Measurements from ENCODE around the gene NAV2. TPM values are rescaled to one million over a fixed set of nuclear protein-coding genes. Genes with fewer than 3 reads are reported as not detected.
A peak's percentile ranks its signal among the peaks of the same experiment; 100 is the strongest.

NAV2 gene
- total RNA-seq, 1 donor from 2014 or later, result 9.6 TPM

- H3K27ac Mint-ChIP-seq, result peak overlapping the region; percentile 14
- H3K4me3 Mint-ChIP-seq, result no peak overlapping the region
- Histone ChIP-seq H3F3A (ENCODE audit: low read depth) (no peaks in the 10 kb centered on the region), H3K9ac (no peak overlapping the region), H3K4me2 (no peak overlapping the region), H3K27ac (no peak overlapping the region), H3K27me3 (no peaks in the 10 kb centered on the region), H3K79me2 (ENCODE audit: low read depth) (no peaks in the 10 kb centered on the region), H3K4me1 (no peaks in the 10 kb centered on the region), H3K36me3 (no peaks in the 10 kb centered on the region), H3K9me3 (ENCODE audit: low read depth) (no peaks in the 10 kb centered on the region), H4K20me1 (ENCODE audit: low read depth) (no peaks in the 10 kb centered on the region), H3K4me3 (no peak overlapping the region), H2AFZ (replicated peaks) (no peak overlapping the region)
- TF ChIP-seq CTCF (IDR thresholded peaks at IDR 0.05) (no peak), EZH2phosphoT487 (IDR thresholded peaks at IDR 0.05) (no peak), EZH2 (IDR thresholded peaks at IDR 0.05) (no peak)
- DNase-seq (ENCODE audit: low spot score), result no peak
- peaks cover 11% of the 10 kb centered on the region for H3K36me3 Mint-ChIP-seq
- peaks cover 20% of the 10 kb centered on the region for H3K4me1 Mint-ChIP-seq
- no peaks in the 10 kb centered on the region for H3K9me3 Mint-ChIP-seq
- H3K27me3 Mint-ChIP-seq (ENCODE audit: insufficient read depth, low read depth), result peaks cover 2% of the 10 kb centered on the region
Measured at GRCh38 chr11:19963697-19964387, 251.2 kb downstream of the NAV2 start.

- Histone ChIP-seq H3K27ac (no peak overlapping the region), H3K27me3 (no peaks in the 10 kb centered on the region), H3K9ac (no peak overlapping the region), H3K9me3 (ENCODE audit: low read depth) (no peaks in the 10 kb centered on the region), H3K4me3 (no peak overlapping the region), H3K36me3 (no peaks in the 10 kb centered on the region), H4K20me1 (ENCODE audit: low read depth) (no peaks in the 10 kb centered on the region), H3F3A (ENCODE audit: low read depth) (no peaks in the 10 kb centered on the region), H3K4me2 (no peak overlapping the region), H3K4me1 (no peaks in the 10 kb centered on the region), H2AFZ (replicated peaks) (no peak overlapping the region), H3K79me2 (ENCODE audit: low read depth) (no peaks in the 10 kb centered on the region)
- Mint-ChIP-seq H3K9me3 (no peaks in the 10 kb centered on the region), H3K27ac (no peak overlapping the region), H3K27me3 (ENCODE audit: insufficient read depth, low read depth) (peaks cover 2% of the 10 kb centered on the region), H3K4me3 (no peak overlapping the region), H3K4me1 (peaks cover 14% of the 10 kb centered on the region), H3K36me3 (peaks cover 3% of the 10 kb centered on the region)
- no peak for DNase-seq (ENCODE audit: low spot score)
- TF ChIP-seq EZH2 (IDR thresholded peaks at IDR 0.05) (no peak), CTCF (IDR thresholded peaks at IDR 0.05) (no peak), EZH2phosphoT487 (IDR thresholded peaks at IDR 0.05) (no peak)
Measured at GRCh38 chr11:19966441-19966840, 253.8 kb downstream of the NAV2 start.

- H3K79me2 ChIP-seq (ENCODE audit: low read depth), result no peaks in the 10 kb centered on the region
- H3K4me3 ChIP-seq, result no peak overlapping the region
- Mint-ChIP-seq H3K4me3 (no peak overlapping the region), H3K9me3 (no peaks in the 10 kb centered on the region), H3K27me3 (ENCODE audit: insufficient read depth, low read depth) (peaks cover 2% of the 10 kb centered on the region), H3K4me1 (peaks cover 14% of the 10 kb centered on the region), H3K27ac (no peak overlapping the region), H3K36me3 (peaks cover 2% of the 10 kb centered on the region)
- no peak for DNase-seq (ENCODE audit: low spot score)
- no peaks in the 10 kb centered on the region for H3K9me3 ChIP-seq (ENCODE audit: low read depth)
- no peaks in the 10 kb centered on the region for H3K4me1 ChIP-seq
- no peaks in the 10 kb centered on the region for H3K27me3 ChIP-seq
- no peak overlapping the region for H3K4me2 ChIP-seq
- H3K36me3 ChIP-seq, result no peaks in the 10 kb centered on the region
- H3F3A ChIP-seq (ENCODE audit: low read depth), result no peaks in the 10 kb centered on the region
- TF ChIP-seq CTCF (IDR thresholded peaks at IDR 0.05) (no peak), EZH2phosphoT487 (IDR thresholded peaks at IDR 0.05) (no peak), EZH2 (IDR thresholded peaks at IDR 0.05) (no peak)
- no peaks in the 10 kb centered on the region for H4K20me1 ChIP-seq (ENCODE audit: low read depth)
- no peak overlapping the region for H2AFZ ChIP-seq (replicated peaks)
- H3K27ac ChIP-seq, result no peak overlapping the region
- no peak overlapping the region for H3K9ac ChIP-seq
Measured at GRCh38 chr11:19966927-19967326, 254.3 kb downstream of the NAV2 start.

All from neural progenitor cell (in vitro differentiated cells).